WTC11 (cell line): ENCODE measurements around the gene GRK4. TPM values are rescaled to one million over a fixed set of nuclear protein-coding genes. Genes with fewer than 3 reads are reported as not detected.
A peak's percentile ranks its signal among the peaks of the same experiment; 100 is the strongest.

Source experiments
- ATAC-seq: fragments of 200-7000 bp; cut with Tn5 transposase; 2 replicates; pipeline ENCODE4 v1.10.0; 2021; ENCODE audit warnings: mild to moderate bottlenecking, moderate library complexity
- CTCF ChIA-PET: fragments of 300-600 bp; sonication (Branson Sonifier 250); formaldehyde crosslinking; loops from one replicate; lab custom pipeline; 2021; ENCODE audit warnings: antibody characterized with exemption; lab: Charles Lee
- POLR2A ChIA-PET: fragments of 350-600 bp; sonication (Branson Sonifier 250); formaldehyde crosslinking; loops from one replicate; lab custom pipeline; 2021; ENCODE audit warnings: antibody characterized with exemption; lab: Charles Lee
- DNase-seq: peaks from one replicate; pipeline ENCODE4 v3.0.0; 2021; ENCODE audit warnings: low spot score
- H3K27ac Mint-ChIP-seq: 2 replicates; pipeline ENCODE4 v1.8.0; 2021; ENCODE audit warnings: mixed read lengths
- H3K27me3 Mint-ChIP-seq: 2 replicates; pipeline ENCODE4 v1.8.0; 2021; ENCODE audit warnings: low read depth, mild to moderate bottlenecking, moderate library complexity, mixed read lengths
- H3K36me3 Mint-ChIP-seq: 2 replicates; pipeline ENCODE4 v1.8.0; 2021; ENCODE audit warnings: mixed read lengths
- H3K4me1 Mint-ChIP-seq: 2 replicates; pipeline ENCODE4 v1.8.0; 2022; ENCODE audit warnings: mixed read lengths
- H3K4me3 Mint-ChIP-seq: 2 replicates; pipeline ENCODE4 v1.8.0; 2021; ENCODE audit warnings: mild to moderate bottlenecking, moderate library complexity, mixed read lengths
- H3K9me3 Mint-ChIP-seq: 2 replicates; pipeline ENCODE4 v1.8.0; 2021; ENCODE audit warnings: mixed read lengths
- ATF1 ChIP-seq: sonication (generic); formaldehyde crosslinking; IDR thresholded peaks from 2 replicates; pipeline ENCODE4 v1.8.1; 2023; ENCODE audit warnings: mild to moderate bottlenecking, moderate library complexity, missing genetic modification reagents
- CTCF ChIP-seq: fragments of 200-600 bp; IDR thresholded peaks from 2 replicates; pipeline ENCODE4 v1.8.0; 2022; ENCODE audit warnings: antibody characterized with exemption
- E2F5 ChIP-seq: sonication (generic); formaldehyde crosslinking; IDR thresholded peaks from 2 replicates; pipeline ENCODE4 v1.8.1; 2022; ENCODE audit warnings: mild to moderate bottlenecking, moderate library complexity, missing genetic modification reagents
- EMX1 ChIP-seq: fragments of 250-450 bp; sonication (Bioruptor Pico); IDR thresholded peaks from 2 replicates; pipeline ENCODE4 v1.8.0; 2021; ENCODE audit warnings: mild to moderate bottlenecking
- FOXK1 ChIP-seq: sonication (generic); formaldehyde crosslinking; IDR thresholded peaks from 2 replicates; pipeline ENCODE4 v1.8.0; 2022; ENCODE audit warnings: mild to moderate bottlenecking, moderate library complexity, missing genetic modification reagents
- GTF2I ChIP-seq: fragments of 250-450 bp; sonication (Bioruptor Pico); conservative IDR thresholded peaks from 2 replicates; pipeline ENCODE4 v1.4.0; 2021; ENCODE audit warnings: mild to moderate bottlenecking
- HMGXB4 ChIP-seq: sonication (generic); formaldehyde crosslinking; IDR thresholded peaks from 2 replicates; pipeline ENCODE4 v1.8.1; 2023; ENCODE audit warnings: mild to moderate bottlenecking, moderate library complexity, missing genetic modification reagents
- IRF1 ChIP-seq: sonication (generic); formaldehyde crosslinking; IDR thresholded peaks from 2 replicates; pipeline ENCODE4 v1.8.0; 2023; ENCODE audit warnings: missing genetic modification reagents
- JAZF1 ChIP-seq: fragments of 250-450 bp; sonication (Bioruptor Pico); IDR thresholded peaks from 2 replicates; pipeline ENCODE4 v1.9.0; 2021; ENCODE audit warnings: moderate library complexity, mild to moderate bottlenecking, inconsistent platforms
- JUN ChIP-seq: sonication (generic); formaldehyde crosslinking; IDR thresholded peaks from 2 replicates; pipeline ENCODE4 v1.8.0; 2023; ENCODE audit warnings: mild to moderate bottlenecking, missing genetic modification reagents
- MYBL2 ChIP-seq: sonication (generic); formaldehyde crosslinking; IDR thresholded peaks from 2 replicates; pipeline ENCODE4 v1.8.1; 2023; ENCODE audit warnings: mild to moderate bottlenecking, moderate library complexity, missing genetic modification reagents
- NFATC4 ChIP-seq: fragments of 250-450 bp; sonication (Bioruptor Pico); IDR thresholded peaks from 2 replicates; pipeline ENCODE4 v1.9.0; 2021; ENCODE audit warnings: mild to moderate bottlenecking
- NFYB ChIP-seq: sonication (generic); formaldehyde crosslinking; conservative IDR thresholded peaks from 2 replicates; pipeline ENCODE4 v1.8.0; 2022; ENCODE audit warnings: low read depth, missing genetic modification reagents
- NR2C2 ChIP-seq: sonication (generic); formaldehyde crosslinking; IDR thresholded peaks from 2 replicates; pipeline ENCODE4 v1.8.0; 2022; ENCODE audit warnings: mild to moderate bottlenecking, missing genetic modification reagents
- PRDM15 ChIP-seq: sonication (generic); formaldehyde crosslinking; IDR thresholded peaks from 2 replicates; pipeline ENCODE4 v1.8.0; 2022; ENCODE audit warnings: missing genetic modification reagents
- RELA ChIP-seq: sonication (generic); formaldehyde crosslinking; IDR thresholded peaks from 2 replicates; pipeline ENCODE4 v1.8.1; 2022; ENCODE audit warnings: missing genetic modification reagents, mild to moderate bottlenecking, borderline replicate concordance
- SMAD4 ChIP-seq: sonication (generic); formaldehyde crosslinking; IDR thresholded peaks from 2 replicates; pipeline ENCODE4 v1.8.0; 2022; ENCODE audit warnings: mild to moderate bottlenecking, missing genetic modification reagents
- TEAD1 ChIP-seq: sonication (generic); formaldehyde crosslinking; IDR thresholded peaks from 2 replicates; pipeline ENCODE4 v1.8.0; 2022; ENCODE audit warnings: mild to moderate bottlenecking, missing genetic modification reagents
- TP53 ChIP-seq: sonication (generic); formaldehyde crosslinking; IDR thresholded peaks from 2 replicates; pipeline ENCODE4 v1.8.1; 2023; ENCODE audit warnings: mild to moderate bottlenecking, missing genetic modification reagents
- ZNF138 ChIP-seq: sonication (generic); formaldehyde crosslinking; conservative IDR thresholded peaks from 2 replicates; pipeline ENCODE4 v1.8.1; 2022; ENCODE audit warnings: mild to moderate bottlenecking, moderate library complexity, missing genetic modification reagents
- ZNF425 ChIP-seq: fragments of 250-450 bp; sonication (Bioruptor Pico); conservative IDR thresholded peaks from 2 replicates; pipeline ENCODE4 v1.9.0; 2021; ENCODE audit warnings: mild to moderate bottlenecking
- ZSCAN18 ChIP-seq: fragments of 250-450 bp; sonication (Bioruptor Pico); IDR thresholded peaks from 2 replicates; pipeline ENCODE4 v2.1.2; 2022; ENCODE audit warnings: mild to moderate bottlenecking, moderate library complexity
- total RNA-seq: library from RNA; stranded (reverse); gene quantifications from 3 replicates; pipeline ENCODE4 v1.2.3, GENCODE V29; 2021

GRK4 gene
- total RNA-seq, 1 experiment from 2014 or later: 1.4 TPM

- POLR2A ChIA-PET: interaction anchor here (2.5 kb wide), 1 partner anchor 15 kb away, joined by 10 read pairs; the partner anchor contains the start of genes GRK4 and NOP14
- no peaks in the 10 kb centered on the region for H3K27me3 Mint-ChIP-seq
- no peaks in the 10 kb centered on the region for H3K9me3 Mint-ChIP-seq
- CTCF ChIA-PET: interaction anchor here (1.1 to 1.6 kb wide), 2 partner anchors 12 to 184 kb away, joined by 3 to 6 read pairs; no protein-coding TSS in a partner anchor
- no peaks in the 10 kb centered on the region for H3K4me1 Mint-ChIP-seq
- H3K27ac Mint-ChIP-seq: no peak overlapping the region
- ATAC-seq (no peak), DNase-seq (no peak)
- no peak overlapping the region for H3K4me3 Mint-ChIP-seq
- TF ChIP-seq TP53 (CRISPR knock-in tag) (no peak), JAZF1 (no peak), NFATC4 (CRISPR knock-in tag) (no peak), NFYB (CRISPR knock-in tag) (no peak), FOXK1 (CRISPR knock-in tag) (no peak), PRDM15 (CRISPR knock-in tag) (no peak), NR2C2 (CRISPR knock-in tag) (no peak), ATF1 (no peak), SMAD4 (CRISPR knock-in tag) (no peak), ZNF138 (CRISPR knock-in tag) (no peak), TEAD1 (CRISPR knock-in tag) (no peak), IRF1 (CRISPR knock-in tag) (no peak)
- peaks cover 82% of the 10 kb centered on the region for H3K36me3 Mint-ChIP-seq
These were observed 15.4 kb upstream of the GRK4 start for GRCh38 chr4:2947926-2948325.

GRCh38 chr4:2948895-2949781 lies 14.2 kb upstream of the GRK4 start:
- DNase-seq (no peak), ATAC-seq (peak; percentile 75)
- H3K9me3 Mint-ChIP-seq: 0 out of 2 replicates have a peak, but pooled peaks cover under 1% of the 10 kb centered on the region
- H3K4me3 Mint-ChIP-seq: no peak overlapping the region
- POLR2A ChIA-PET: interaction anchor here (2.5 kb wide), 1 partner anchor 14 kb away, joined by 10 read pairs; the partner anchor contains the start of genes GRK4 and NOP14
- H3K27me3 Mint-ChIP-seq: no peaks in the 10 kb centered on the region
- CTCF ChIA-PET: interaction anchor here (0.6 to 1.6 kb wide), 11 partner anchors 10 to 400 kb away, joined by 3 to 6 read pairs (median 3); partner anchors contain the start of genes GRK4 and NOP14
- no peak overlapping the region for H3K27ac Mint-ChIP-seq
- no peaks in the 10 kb centered on the region for H3K4me1 Mint-ChIP-seq
- H3K36me3 Mint-ChIP-seq: peaks cover 85% of the 10 kb centered on the region
- TF ChIP-seq E2F5 (CRISPR knock-in tag) (no peak), ZSCAN18 (CRISPR knock-in tag) (no peak), ZNF138 (CRISPR knock-in tag) (no peak), JUN (CRISPR knock-in tag) (no peak), RELA (CRISPR knock-in tag) (no peak), ATF1 (no peak), MYBL2 (no peak), HMGXB4 (CRISPR knock-in tag) (no peak), EMX1 (CRISPR knock-in tag) (no peak), CTCF (no peak), ZNF425 (CRISPR knock-in tag) (no peak), GTF2I (CRISPR knock-in tag) (no peak), NFATC4 (CRISPR knock-in tag) (no peak)
